A673 (cell line): ENCODE results near the gene EXOC2. TPM values are rescaled to one million over a fixed set of nuclear protein-coding genes. Genes with fewer than 3 reads are reported as not detected.

Experiments
- BruUV-seq: library from RNA; stranded (reverse); fragments of 400-500 nt; replicated peaks from 2 replicates; lab custom pipeline; 2021; lab: Mats Ljungman, UMichigan
- CTCF ChIA-PET: fragments of 300-600 bp; sonication (Branson Sonifier 250); formaldehyde crosslinking; loops from one replicate; lab custom pipeline; 2022; ENCODE audit warnings: antibody characterized with exemption; lab: Charles Lee
- POLR2A ChIA-PET: fragments of 300-600 bp; sonication (Branson Sonifier 250); formaldehyde crosslinking; loops from one replicate; lab custom pipeline; 2022; ENCODE audit warnings: antibody characterized with exemption; ENCODE audit not compliant: low non-redundant PET; lab: Charles Lee
- DNase-seq: peaks from one replicate; pipeline ENCODE4 v3.0.0-alpha.2; 2015; ENCODE audit warnings: low spot score
- H3K27ac ChIP-seq: fragments of 200-600 bp; sonication (generic); 2 replicates; pipeline ENCODE4 v1.5.1; 2016; ENCODE audit warnings: mixed run types, low read depth, mild to moderate bottlenecking, mixed read lengths, antibody characterized with exemption, low read length; ENCODE audit not compliant: poor library complexity, severe bottlenecking
- H3K27me3 ChIP-seq: fragments of 200-600 bp; sonication (generic); replicated peaks from 2 replicates; pipeline ENCODE4 v1.6.1; 2017; ENCODE audit warnings: mixed run types, low read depth, mild to moderate bottlenecking, mixed read lengths, antibody characterized with exemption, low read length; ENCODE audit not compliant: insufficient read depth, poor library complexity
- H3K36me3 ChIP-seq: fragments of 200-600 bp; sonication (generic); 2 replicates; pipeline ENCODE4 v1.6.1; 2016; ENCODE audit warnings: mixed run types, mild to moderate bottlenecking, mixed read lengths, antibody characterized with exemption, low read length; ENCODE audit not compliant: insufficient read depth, poor library complexity, severe bottlenecking
- H3K4me1 ChIP-seq: fragments of 200-600 bp; sonication (generic); 2 replicates; pipeline ENCODE4 v1.6.1; 2017; ENCODE audit warnings: mixed run types, mild to moderate bottlenecking, mixed read lengths, antibody characterized with exemption, low read length; ENCODE audit not compliant: insufficient read depth, poor library complexity, severe bottlenecking
- H3K4me3 ChIP-seq: fragments of 200-600 bp; sonication (generic); 2 replicates; pipeline ENCODE4 v1.5.1; 2016; ENCODE audit warnings: low read depth, mixed run types, mild to moderate bottlenecking, mixed read lengths, low read length; ENCODE audit not compliant: poor library complexity, severe bottlenecking
- H3K9me3 ChIP-seq: fragments of 200-600 bp; sonication (generic); 2 replicates; pipeline ENCODE4 v1.6.1; 2016; ENCODE audit warnings: mixed run types, low read depth, mild to moderate bottlenecking, mixed read lengths, antibody characterized with exemption, low read length; ENCODE audit not compliant: poor library complexity, severe bottlenecking
- CTCF ChIP-seq: fragments of 300-800, 200-600 bp; sonication (generic); conservative IDR thresholded peaks from 2 replicates; pipeline ENCODE4 v1.5.1; 2017; ENCODE audit warnings: low read depth, mild to moderate bottlenecking, antibody characterized with exemption, low read length, moderate library complexity, mixed read lengths
- EZH2 ChIP-seq: fragments of 200-600 bp; sonication (generic); IDR thresholded peaks from 2 replicates; pipeline ENCODE4 v1.6.1; 2017; ENCODE audit warnings: borderline replicate concordance, low read depth, mild to moderate bottlenecking, mixed read lengths, antibody characterized with exemption, low read length; ENCODE audit not compliant: poor library complexity, severe bottlenecking
- intact Hi-C: fragments of 100-400 bp; cut with micrococcal nuclease; formaldehyde crosslinking; loops from one replicate; pipeline ENCODE4 v1.10.0; 2022; ENCODE audit not compliant: unreplicated experiment
- total RNA-seq: library from RNA; stranded (reverse); gene quantifications from 2 replicates; pipeline ENCODE4 v1.2.3, GENCODE V29; 2021

Gene EXOC2
- total RNA-seq, 1 experiment from 2014 or later, result 22.4 TPM

GRCh38 chr6:511488-512137 is 181.3 kb downstream of the EXOC2 start:
- CTCF ChIA-PET, result no interaction called here
- no peak for DNase-seq

GRCh38 chr6:509676-510075 is 183.3 kb downstream of the EXOC2 start:
- TF ChIP-seq CTCF (no peak), EZH2 (no peak)
- ChIA-PET POLR2A (no interaction called here), CTCF (no interaction called here)
- no TSS peak for BruUV-seq
- Histone ChIP-seq H3K9me3 (no peaks in the 10 kb centered on the region), H3K27me3 (no peaks in the 10 kb centered on the region), H3K36me3 (no peaks in the 10 kb centered on the region), H3K4me3 (no peak overlapping the region), H3K27ac (no peak overlapping the region), H3K4me1 (no peaks in the 10 kb centered on the region)
- DNase-seq, result no peak
- intact Hi-C loops, result no loop called here

More at GRCh38 chr6:511488-512137, 181.3 kb downstream of the EXOC2 start:
- Histone ChIP-seq H3K9me3 (no peaks in the 10 kb centered on the region), H3K36me3 (no peaks in the 10 kb centered on the region), H3K27ac (no peak overlapping the region), H3K27me3 (no peaks in the 10 kb centered on the region), H3K4me1 (no peaks in the 10 kb centered on the region), H3K4me3 (no peak overlapping the region)
- BruUV-seq, result no TSS peak
- POLR2A ChIA-PET, result no interaction called here
- TF ChIP-seq CTCF (no peak), EZH2 (no peak)
- intact Hi-C loops, result no loop called here

GRCh38 chr6:508614-509013 is 184.3 kb downstream of the EXOC2 start:
- Histone ChIP-seq H3K4me1 (no peaks in the 10 kb centered on the region), H3K27ac (no peak overlapping the region), H3K36me3 (no peaks in the 10 kb centered on the region), H3K4me3 (no peak overlapping the region), H3K27me3 (no peaks in the 10 kb centered on the region), H3K9me3 (no peaks in the 10 kb centered on the region)
- DNase-seq, result no peak
- ChIA-PET POLR2A (no interaction called here), CTCF (no interaction called here)
- intact Hi-C loops, result no loop called here
- no TSS peak for BruUV-seq
- TF ChIP-seq EZH2, result no peak
- no peak for TF ChIP-seq CTCF
